ENCODE measurements around the gene ARHGEF10L.

Gene ARHGEF10L

DNA sequence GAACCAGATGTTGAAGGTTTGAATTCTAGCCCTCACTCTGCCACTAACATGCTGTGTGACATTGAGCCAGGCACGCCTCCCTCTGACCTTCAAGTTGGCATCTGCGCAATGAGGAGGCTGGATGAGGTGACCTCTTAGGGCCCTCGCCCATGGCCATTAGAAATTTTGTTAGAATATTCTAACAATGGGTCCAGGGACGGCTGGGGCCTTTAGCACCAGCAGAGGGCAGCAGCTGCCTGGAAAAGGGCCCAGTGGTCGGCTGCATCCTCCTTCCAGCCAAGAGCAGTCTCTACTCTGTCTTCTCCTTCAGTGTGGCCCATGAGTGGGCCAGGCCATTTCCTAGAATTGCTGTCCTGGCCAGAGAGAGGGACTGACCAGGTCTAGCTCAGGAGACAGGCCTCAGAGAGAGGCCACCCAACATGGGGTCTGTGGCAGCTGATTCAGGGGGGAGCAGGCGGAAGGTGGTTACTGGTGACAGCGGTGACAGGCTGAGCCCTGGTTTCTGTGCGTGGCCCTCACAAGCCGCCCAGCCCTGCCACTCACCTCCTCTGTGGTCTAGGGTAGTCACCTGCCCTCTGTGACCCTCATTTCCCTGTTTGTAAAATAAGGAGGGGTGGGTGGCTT lies 114.3 kb downstream of the ARHGEF10L start:
- Histone ChIP-seq H3K27ac (peak overlapping the region; percentile 58 to 74), H3K4me3 (no peak overlapping the region)
- no peak for DNase-seq (ENCODE audit: low spot score)
- TF ChIP-seq, protein P1, sequence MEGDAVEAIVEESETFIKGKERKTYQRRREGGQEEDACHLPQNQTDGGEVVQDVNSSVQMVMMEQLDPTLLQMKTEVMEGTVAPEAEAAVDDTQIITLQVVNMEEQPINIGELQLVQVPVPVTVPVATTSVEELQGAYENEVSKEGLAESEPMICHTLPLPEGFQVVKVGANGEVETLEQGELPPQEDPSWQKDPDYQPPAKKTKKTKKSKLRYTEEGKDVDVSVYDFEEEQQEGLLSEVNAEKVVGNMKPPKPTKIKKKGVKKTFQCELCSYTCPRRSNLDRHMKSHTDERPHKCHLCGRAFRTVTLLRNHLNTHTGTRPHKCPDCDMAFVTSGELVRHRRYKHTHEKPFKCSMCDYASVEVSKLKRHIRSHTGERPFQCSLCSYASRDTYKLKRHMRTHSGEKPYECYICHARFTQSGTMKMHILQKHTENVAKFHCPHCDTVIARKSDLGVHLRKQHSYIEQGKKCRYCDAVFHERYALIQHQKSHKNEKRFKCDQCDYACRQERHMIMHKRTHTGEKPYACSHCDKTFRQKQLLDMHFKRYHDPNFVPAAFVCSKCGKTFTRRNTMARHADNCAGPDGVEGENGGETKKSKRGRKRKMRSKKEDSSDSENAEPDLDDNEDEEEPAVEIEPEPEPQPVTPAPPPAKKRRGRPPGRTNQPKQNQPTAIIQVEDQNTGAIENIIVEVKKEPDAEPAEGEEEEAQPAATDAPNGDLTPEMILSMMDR (IDR thresholded peaks at IDR 0.05), result peak; percentile 79

- no peak for DNase-seq (ENCODE audit: low spot score)
- Histone ChIP-seq H3K4me3 (no peak overlapping the region), H3K27ac (peak overlapping the region; percentile 58 to 74)
- TF ChIP-seq, protein P1 (IDR thresholded peaks at IDR 0.05), result no peak
These were observed 115.0 kb downstream of the ARHGEF10L start for GRCh38 chr1:17654519-17654918.

GRCh38 chr1:17655169-17655568 lies 115.7 kb downstream of the ARHGEF10L start:
- no peak for DNase-seq (ENCODE audit: low spot score)
- TF ChIP-seq, protein P1 (IDR thresholded peaks at IDR 0.05), result no peak

GRCh38 chr1:17655922-17656321 lies 116.4 kb downstream of the ARHGEF10L start:
- Histone ChIP-seq H3K27ac (peak overlapping the region in 1 of 2 donors; percentile 74), H3K4me3 (no peak overlapping the region)
- no peak for DNase-seq (ENCODE audit: low spot score)
- TF ChIP-seq, protein P1 (IDR thresholded peaks at IDR 0.05), result no peak

More at GRCh38 chr1:17655169-17655568, 115.7 kb downstream of the ARHGEF10L start:
- H3K4me3 ChIP-seq, result no peak overlapping the region
- H3K27ac ChIP-seq, result peak overlapping the region in 1 of 2 donors; percentile 74

DNA sequence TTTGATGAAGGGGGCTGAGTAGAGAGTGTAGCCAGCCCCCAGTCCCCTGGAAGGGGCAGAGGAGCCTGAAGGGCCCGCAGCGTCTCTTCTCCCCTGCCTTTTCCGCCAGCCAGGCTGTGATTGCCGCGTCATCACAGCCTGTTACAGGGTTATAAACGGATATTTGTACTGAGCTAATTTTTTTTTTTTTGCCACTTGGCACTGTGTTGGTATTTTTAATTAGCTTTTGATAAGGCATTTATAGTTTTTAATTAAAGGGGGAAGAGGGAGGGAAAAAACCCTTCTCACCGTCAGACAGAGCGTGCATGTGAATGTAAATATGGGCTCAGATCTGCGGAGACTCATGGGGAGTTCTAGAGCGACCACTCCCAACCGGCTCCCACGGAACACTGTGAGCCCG lies 117.9 kb downstream of the ARHGEF10L start:
- H3K27ac ChIP-seq, result no peak overlapping the region
- TF ChIP-seq, protein P1 (IDR thresholded peaks at IDR 0.05), result no peak
- DNase-seq (ENCODE audit: low spot score), result no peak
- H3K4me3 ChIP-seq, result no peak overlapping the region

DNA sequence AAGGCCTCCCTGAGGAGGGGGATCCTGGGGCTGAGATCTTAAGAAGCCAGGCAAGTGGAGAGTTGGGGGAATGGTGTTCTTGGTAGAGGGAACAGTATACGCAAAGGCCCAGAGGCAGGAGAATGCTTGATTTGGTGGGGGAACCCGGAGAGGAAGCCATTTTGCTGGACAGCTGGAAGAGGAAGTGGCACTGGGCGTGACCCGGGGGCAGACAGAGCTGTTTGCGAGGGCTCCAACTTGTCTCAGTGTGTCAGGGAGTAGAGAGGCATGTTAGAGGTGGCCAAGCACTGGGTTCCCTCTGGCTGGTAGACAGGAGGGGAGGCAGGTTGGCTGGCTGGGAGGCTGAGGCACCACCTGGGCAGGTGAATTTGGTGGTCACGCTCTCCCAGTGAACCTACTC lies 119.3 kb downstream of the ARHGEF10L start:
- TF ChIP-seq, protein P1 (IDR thresholded peaks at IDR 0.05), result no peak
- no peak for DNase-seq (ENCODE audit: low spot score)
- H3K27ac ChIP-seq, result peak overlapping the region in 1 of 2 donors; percentile 62
- H3K4me3 ChIP-seq, result no peak overlapping the region

DNA sequence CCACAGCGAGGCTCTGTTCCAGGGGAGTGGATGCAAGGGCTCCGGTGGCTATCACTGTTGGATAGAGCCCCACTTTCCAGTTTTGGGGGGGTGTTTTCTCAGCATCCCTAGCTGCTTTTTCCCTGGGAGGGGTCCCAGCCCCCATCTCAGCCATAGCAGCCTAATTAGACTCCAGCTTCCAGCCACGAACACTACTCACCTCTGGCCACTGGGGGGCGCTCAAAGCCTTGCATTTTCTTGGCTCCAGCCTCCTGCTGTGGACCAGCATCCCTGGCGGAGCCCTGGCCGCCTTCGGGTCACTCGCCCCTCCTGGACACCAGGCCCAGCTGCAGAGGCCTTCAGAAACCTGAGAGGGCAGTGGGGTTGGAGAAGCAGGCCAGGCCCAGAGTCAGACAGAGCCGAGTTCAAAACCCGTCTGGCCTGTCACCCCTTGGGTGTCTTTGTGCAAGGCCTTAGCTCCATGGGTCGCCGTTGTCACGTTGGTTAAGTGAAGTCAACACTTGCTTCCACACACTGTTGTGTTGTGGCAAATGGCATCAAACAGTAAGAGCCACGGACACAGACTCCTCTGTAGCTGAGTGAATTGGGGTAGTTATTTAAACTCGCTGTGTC lies 122.2 kb downstream of the ARHGEF10L start:
- H3K27ac ChIP-seq, result no peak overlapping the region
- no peak for DNase-seq (ENCODE audit: low spot score)
- H3K4me3 ChIP-seq, result no peak overlapping the region
- TF ChIP-seq, protein P1 (IDR thresholded peaks at IDR 0.05), result peak; percentile 87

Data from coronary artery (tissue), 2 donors.